Retinal pigment epithelial cell (primary cell): ENCODE data around the gene ZFYVE19.
A peak's percentile ranks its signal among the peaks of the same experiment; 100 is the strongest.

Experiments
- DNase-seq: peaks from one replicate; pipeline ENCODE4 v3.0.0-alpha.2; 2010; ENCODE audit warnings: low read depth
- H3K4me3 ChIP-seq: 2 replicates; pipeline ENCODE4 v1.5.1; 2011; ENCODE audit warnings: mild to moderate bottlenecking, low read length, control low read depth, moderate library complexity
- TF ChIP-seq, protein P1 (sequence below): conservative IDR thresholded peaks from 2 replicates; pipeline ENCODE4 v1.5.1; 2011; ENCODE audit warnings: low read depth, low read length, control low read depth, inconsistent platforms

Gene ZFYVE19

DNA sequence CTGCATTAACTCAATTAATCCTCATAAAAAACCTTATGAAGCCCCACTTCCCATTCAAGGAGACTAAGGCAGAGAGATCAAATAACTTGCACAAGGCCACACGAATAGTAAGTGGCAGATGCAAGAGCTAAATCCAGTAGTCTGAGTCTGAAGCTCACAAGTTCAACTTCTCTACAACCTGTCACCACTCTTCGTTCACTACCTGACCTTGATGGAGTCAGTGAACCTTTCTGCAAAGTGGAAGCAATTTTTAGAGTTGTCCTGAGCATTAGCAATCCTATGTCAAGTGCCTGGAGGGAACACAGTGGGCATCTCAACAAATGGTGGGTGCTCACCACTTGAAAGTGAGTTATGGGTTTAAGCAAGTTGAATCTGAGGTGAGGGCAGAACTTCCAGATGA, 34.9 kb downstream of the ZFYVE19 start:
- TF ChIP-seq, protein P1, sequence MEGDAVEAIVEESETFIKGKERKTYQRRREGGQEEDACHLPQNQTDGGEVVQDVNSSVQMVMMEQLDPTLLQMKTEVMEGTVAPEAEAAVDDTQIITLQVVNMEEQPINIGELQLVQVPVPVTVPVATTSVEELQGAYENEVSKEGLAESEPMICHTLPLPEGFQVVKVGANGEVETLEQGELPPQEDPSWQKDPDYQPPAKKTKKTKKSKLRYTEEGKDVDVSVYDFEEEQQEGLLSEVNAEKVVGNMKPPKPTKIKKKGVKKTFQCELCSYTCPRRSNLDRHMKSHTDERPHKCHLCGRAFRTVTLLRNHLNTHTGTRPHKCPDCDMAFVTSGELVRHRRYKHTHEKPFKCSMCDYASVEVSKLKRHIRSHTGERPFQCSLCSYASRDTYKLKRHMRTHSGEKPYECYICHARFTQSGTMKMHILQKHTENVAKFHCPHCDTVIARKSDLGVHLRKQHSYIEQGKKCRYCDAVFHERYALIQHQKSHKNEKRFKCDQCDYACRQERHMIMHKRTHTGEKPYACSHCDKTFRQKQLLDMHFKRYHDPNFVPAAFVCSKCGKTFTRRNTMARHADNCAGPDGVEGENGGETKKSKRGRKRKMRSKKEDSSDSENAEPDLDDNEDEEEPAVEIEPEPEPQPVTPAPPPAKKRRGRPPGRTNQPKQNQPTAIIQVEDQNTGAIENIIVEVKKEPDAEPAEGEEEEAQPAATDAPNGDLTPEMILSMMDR: no peak
- H3K4me3 ChIP-seq: no peak overlapping the region
- DNase-seq: no peak

DNA sequence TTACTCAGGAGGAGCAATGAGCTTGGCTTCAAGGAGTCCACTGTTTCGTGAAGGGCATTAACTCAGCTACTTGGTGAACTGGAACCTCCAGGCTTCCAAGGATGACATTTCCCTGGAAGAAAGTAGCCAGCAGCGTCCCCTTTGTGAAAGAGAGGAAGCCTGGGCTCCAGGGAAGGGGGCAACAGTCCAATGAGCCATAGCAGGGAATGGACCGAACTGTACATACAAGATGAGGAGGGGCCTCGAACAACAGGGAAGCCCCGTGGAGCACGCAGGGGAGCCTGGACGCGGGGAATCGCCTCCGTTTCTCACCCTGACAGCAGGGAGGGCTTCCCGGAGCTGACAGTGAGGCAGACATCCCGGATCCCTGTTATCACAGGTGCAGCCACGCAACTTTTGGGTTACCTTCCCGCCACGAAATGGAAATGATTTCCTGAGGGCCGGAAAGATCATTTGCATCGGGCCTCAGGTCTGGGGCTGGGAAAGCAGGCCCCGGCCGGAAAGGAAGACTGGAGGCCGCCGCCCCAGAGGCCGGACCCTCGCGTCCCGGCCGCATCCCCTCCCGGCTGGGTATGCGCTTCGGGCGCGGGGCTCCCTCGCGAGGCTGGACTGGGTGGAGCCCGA, 36.5 kb downstream of the ZFYVE19 start:
- TF ChIP-seq, protein P1: no peak
- peak overlapping the region; percentile 31 for H3K4me3 ChIP-seq
- DNase-seq: no peak

DNA sequence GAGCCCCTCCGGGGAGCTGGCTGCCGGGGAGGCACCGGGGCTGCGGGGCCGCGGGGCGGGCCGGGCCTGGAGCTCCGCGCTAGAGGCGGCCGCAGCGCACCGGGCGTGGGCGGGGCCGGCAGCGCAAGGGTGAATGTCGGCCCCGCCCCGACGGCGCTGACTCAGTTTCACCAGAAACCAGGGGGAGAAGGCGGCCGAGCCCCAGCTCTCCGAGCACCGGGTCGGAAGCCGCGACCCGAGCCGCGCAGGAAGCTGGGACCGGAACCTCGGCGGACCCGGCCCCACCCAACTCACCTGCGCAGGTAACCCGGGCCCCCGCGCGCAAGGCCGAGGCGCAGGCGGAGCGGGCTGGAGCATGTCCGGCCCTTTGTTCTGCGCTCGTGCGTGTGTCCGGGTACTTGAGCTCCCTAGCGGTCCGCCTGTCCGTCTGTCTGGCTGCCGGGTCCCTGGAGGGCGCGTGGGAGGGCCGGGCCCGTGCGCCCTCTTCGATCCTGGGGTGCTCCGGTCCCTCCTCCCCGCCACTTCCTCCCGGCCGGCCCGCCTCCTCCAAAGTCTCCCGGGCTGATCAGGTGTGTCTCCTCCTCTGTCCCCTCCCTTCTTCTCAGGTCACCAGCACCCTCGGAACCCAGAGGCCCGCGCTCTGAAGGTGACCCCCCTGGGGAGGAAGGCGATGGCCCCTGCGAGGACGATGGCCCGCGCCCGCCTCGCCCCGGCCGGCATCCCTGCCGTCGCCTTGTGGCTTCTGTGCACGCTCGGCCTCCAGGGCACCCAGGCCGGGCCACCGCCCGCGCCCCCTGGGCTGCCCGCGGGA, 37.2 kb downstream of the ZFYVE19 start, which contains the start of gene SPINT1:
Gene SPINT1, plus strand, starts transcription at position 164 of the 811 bp plus-strand sequence. Its CDS starts 507 bp downstream, at position 671.
- TF ChIP-seq, protein P1: no peak
- DNase-seq: no peak
- H3K4me3 ChIP-seq: peak within 1 kb of the TSS; percentile 54

DNA sequence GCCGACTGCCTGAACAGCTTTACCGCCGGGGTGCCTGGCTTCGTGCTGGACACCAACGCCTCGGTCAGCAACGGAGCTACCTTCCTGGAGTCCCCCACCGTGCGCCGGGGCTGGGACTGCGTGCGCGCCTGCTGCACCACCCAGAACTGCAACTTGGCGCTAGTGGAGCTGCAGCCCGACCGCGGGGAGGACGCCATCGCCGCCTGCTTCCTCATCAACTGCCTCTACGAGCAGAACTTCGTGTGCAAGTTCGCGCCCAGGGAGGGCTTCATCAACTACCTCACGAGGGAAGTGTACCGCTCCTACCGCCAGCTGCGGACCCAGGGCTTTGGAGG, 37.8 kb downstream of the ZFYVE19 start:
- DNase-seq: no peak
- TF ChIP-seq, protein P1: no peak
- peak overlapping the region; percentile 54 for H3K4me3 ChIP-seq

DNA sequence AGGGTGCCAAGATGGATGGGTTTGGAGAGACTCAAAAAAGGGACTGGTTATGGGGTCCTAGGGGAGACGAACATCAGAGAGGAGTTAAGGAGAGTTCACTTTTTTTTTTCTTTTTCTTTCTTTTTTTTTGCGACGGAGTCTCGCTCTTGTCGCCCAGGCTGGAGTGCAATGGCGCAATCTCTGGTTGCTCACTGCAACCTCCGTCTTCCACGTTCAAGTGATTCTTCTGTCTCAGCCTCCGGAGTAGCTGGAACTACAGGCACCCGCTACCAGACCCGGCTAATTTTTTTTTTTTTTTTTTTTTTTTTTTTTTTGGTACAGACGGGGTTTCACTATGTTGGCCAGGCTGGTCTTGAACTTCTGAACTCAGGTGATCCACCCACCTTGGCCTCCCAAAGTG, 38.1 kb downstream of the ZFYVE19 start:
- H3K4me3 ChIP-seq: peak overlapping the region; percentile 54
- DNase-seq: no peak
- TF ChIP-seq, protein P1: no peak

DNA sequence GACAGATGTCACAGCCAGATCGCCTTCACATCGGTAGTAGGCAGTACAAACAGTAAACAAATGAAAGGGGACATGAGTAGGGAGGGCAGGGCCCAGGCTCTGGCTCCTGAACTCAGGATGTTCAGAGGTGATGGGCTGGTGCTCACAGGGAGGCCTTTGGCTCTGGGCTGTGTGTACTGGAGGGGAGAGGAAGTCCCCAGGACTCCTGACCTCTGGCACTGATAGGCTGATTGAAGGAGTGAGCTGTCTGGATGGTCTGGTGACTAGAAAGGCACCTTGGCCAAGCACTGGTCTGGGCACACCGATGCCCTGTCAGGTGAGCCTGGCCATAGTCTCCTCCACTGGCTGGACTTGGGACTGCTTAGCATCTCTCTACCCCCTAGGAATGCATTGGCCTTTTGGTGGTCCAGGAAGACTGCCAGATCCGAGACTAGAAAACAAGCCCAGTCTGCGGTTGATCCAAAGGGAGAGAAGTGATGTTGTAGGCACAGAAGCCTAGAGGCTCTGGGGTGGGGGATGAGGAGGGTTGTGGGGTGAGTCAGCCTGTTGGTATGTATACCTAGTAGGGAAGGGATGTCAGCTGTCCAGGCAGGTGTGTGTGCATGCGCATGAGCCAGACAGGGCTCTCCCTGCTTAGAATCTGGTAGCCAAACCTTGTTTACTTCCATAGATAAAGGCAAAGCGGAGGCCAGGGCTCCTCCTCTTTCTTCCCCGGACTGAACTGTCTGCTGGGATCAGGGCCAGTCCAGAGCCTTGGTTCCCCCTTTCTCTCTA, 38.8 kb downstream of the ZFYVE19 start:
- H3K4me3 ChIP-seq: no peak overlapping the region
- TF ChIP-seq, protein P1: no peak
- DNase-seq: no peak

DNA sequence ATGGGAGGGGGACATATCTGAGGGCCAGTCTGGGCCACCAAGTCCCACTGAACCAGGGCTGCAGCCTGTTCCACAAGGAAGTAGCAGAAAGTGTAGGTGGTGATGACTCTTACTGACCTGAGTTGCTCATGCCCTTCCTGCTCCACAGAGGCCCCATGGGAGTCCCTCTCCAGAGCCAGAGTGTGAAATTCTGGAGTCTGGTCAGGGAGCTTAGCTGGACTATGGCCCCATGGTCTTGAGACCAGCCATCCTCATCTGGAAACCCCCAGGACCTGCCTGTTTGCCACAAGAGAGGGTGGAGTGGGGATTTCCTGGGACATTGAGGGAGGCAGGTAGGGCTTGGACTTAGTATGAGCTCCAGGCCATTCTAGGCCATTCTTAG, 39.9 kb downstream of the ZFYVE19 start:
- DNase-seq: no peak
- TF ChIP-seq, protein P1: no peak
- no peak overlapping the region for H3K4me3 ChIP-seq
